Measurements from ENCODE around the gene IMPA2. TPM values are rescaled to one million over a fixed set of nuclear protein-coding genes. Genes with fewer than 3 reads are reported as not detected.

Gene IMPA2
- polyA plus RNA-seq, 1 experiment, result 12.8 TPM

GRCh38 chr18:11982981-11983380, 1.7 kb downstream of the IMPA2 start:
- POLR2A ChIA-PET, result interaction anchor here (0.9 to 3.7 kb wide), 2 partner anchors 11 to 34 kb away, joined by 3 to 23 read pairs; no protein-coding TSS in a partner anchor
- TF ChIP-seq CTCF (IDR thresholded peaks at IDR 0.05; ENCODE audit: low read depth, low read length), result no peak
- H3K4me3 ChIP-seq (ENCODE audit: low read depth, low read length), result no peak overlapping the region
- no peaks in the 10 kb centered on the region for H3K27me3 ChIP-seq (ENCODE audit: control insufficient read depth, insufficient read depth, low read length)
- CTCF ChIA-PET, result interaction anchor here (0.9 to 4.6 kb wide), 4 partner anchors 12 to 56 kb away, joined by 3 to 56 read pairs (median 10); no protein-coding TSS in a partner anchor
- H3K9me3 ChIP-seq (ENCODE audit: control insufficient read depth, insufficient read depth, low read length), result no peaks in the 10 kb centered on the region
- no peak for DNase-seq (ENCODE audit: low read depth, low spot score)
- no peak overlapping the region for H3K27ac ChIP-seq (ENCODE audit: low read depth, low read length)

- Histone ChIP-seq H3K9me3 (ENCODE audit: control insufficient read depth, insufficient read depth, low read length) (no peaks in the 10 kb centered on the region), H3K4me3 (ENCODE audit: low read depth, low read length) (no peak overlapping the region), H3K27me3 (ENCODE audit: control insufficient read depth, insufficient read depth, low read length) (no peaks in the 10 kb centered on the region), H3K27ac (ENCODE audit: low read depth, low read length) (no peak overlapping the region)
- DNase-seq (ENCODE audit: low read depth, low spot score), result no peak
- ChIA-PET CTCF (interaction anchor here (0.9 to 4.6 kb wide), 4 partner anchors 11 to 55 kb away, joined by 3 to 56 read pairs (median 10); no protein-coding TSS in a partner anchor), POLR2A (interaction anchor here (0.9 to 3.7 kb wide), 2 partner anchors 10 to 34 kb away, joined by 3 to 23 read pairs; no protein-coding TSS in a partner anchor)
- no peak for TF ChIP-seq CTCF (IDR thresholded peaks at IDR 0.05; ENCODE audit: low read depth, low read length)
These were observed 2.3 kb downstream of the IMPA2 start for GRCh38 chr18:11983592-11983991.

GRCh38 chr18:11984091-11984490, 2.8 kb downstream of the IMPA2 start:
- Histone ChIP-seq H3K27me3 (ENCODE audit: control insufficient read depth, insufficient read depth, low read length) (no peaks in the 10 kb centered on the region), H3K9me3 (ENCODE audit: control insufficient read depth, insufficient read depth, low read length) (no peaks in the 10 kb centered on the region), H3K27ac (ENCODE audit: low read depth, low read length) (no peak overlapping the region), H3K4me3 (ENCODE audit: low read depth, low read length) (no peak overlapping the region)
- no peak for TF ChIP-seq CTCF (IDR thresholded peaks at IDR 0.05; ENCODE audit: low read depth, low read length)
- no peak for DNase-seq (ENCODE audit: low read depth, low spot score)
- POLR2A ChIA-PET, result no interaction called here
- CTCF ChIA-PET, result interaction anchor here (1.5 to 4.6 kb wide), 3 partner anchors 11 to 54 kb away, joined by 3 to 56 read pairs (median 15); no protein-coding TSS in a partner anchor

GRCh38 chr18:11985586-11985985, 4.3 kb downstream of the IMPA2 start:
- ChIA-PET POLR2A (no interaction called here), CTCF (interaction anchor here (0.5 kb wide), 1 partner anchor 30 kb away, joined by 3 read pairs; no protein-coding TSS in a partner anchor)
- no peak for TF ChIP-seq CTCF (IDR thresholded peaks at IDR 0.05; ENCODE audit: low read depth, low read length)
- no peak overlapping the region for H3K27ac ChIP-seq (ENCODE audit: low read depth, low read length)
- H3K27me3 ChIP-seq (ENCODE audit: control insufficient read depth, insufficient read depth, low read length), result no peaks in the 10 kb centered on the region
- H3K9me3 ChIP-seq (ENCODE audit: control insufficient read depth, insufficient read depth, low read length), result no peaks in the 10 kb centered on the region
- no peak for DNase-seq (ENCODE audit: low read depth, low spot score)
- H3K4me3 ChIP-seq (ENCODE audit: low read depth, low read length), result no peak overlapping the region

- Histone ChIP-seq H3K9me3 (ENCODE audit: control insufficient read depth, insufficient read depth, low read length) (no peaks in the 10 kb centered on the region), H3K27ac (ENCODE audit: low read depth, low read length) (no peak overlapping the region), H3K27me3 (ENCODE audit: control insufficient read depth, insufficient read depth, low read length) (no peaks in the 10 kb centered on the region), H3K4me3 (ENCODE audit: low read depth, low read length) (no peak overlapping the region)
- no peak for TF ChIP-seq CTCF (IDR thresholded peaks at IDR 0.05; ENCODE audit: low read depth, low read length)
- DNase-seq (ENCODE audit: low read depth, low spot score), result no peak
- ChIA-PET POLR2A (no interaction called here), CTCF (no interaction called here)
These were observed 4.8 kb downstream of the IMPA2 start for GRCh38 chr18:11986061-11986460.

Data from AG04450 (cell line).